ENCODE measurements around the gene COBLL1.

Gene COBLL1

DNA sequence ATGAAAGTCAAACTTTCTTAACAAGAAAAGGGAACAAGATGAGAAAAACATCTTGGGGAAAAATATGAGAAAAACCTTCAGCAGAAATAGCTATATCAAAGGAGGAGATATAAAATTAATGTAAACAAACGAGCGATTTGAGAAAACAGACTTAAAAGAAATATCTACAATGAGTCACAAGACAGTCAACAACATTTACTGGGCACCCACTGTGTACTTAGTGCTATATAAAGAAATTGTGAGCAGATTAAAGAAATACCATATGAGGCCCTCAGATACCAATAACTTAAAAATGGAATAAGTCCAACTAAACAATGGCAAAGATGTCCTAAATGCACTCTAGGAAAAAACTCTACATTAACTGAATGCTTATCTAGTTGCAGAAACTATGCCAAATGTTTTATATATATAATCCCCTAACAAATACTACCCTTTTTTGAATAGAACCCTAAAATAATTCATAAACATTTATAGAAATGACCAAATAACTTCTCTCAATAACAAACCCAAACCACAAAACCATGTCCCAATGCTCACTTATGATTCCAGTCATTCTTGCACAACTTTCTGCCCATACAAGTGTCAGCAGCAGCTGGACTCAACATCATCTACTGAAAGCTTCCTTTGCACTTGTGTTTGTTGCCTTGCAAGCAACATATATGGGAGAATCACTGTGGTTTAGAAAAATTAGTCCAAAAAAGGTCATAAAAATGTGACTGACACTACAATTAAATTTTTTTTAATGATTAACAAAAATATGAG lies 83.5 kb downstream of the COBLL1 start:
- peak; percentile 82 for DNase-seq (ENCODE audit: low read depth)
- TF ChIP-seq, protein P1, sequence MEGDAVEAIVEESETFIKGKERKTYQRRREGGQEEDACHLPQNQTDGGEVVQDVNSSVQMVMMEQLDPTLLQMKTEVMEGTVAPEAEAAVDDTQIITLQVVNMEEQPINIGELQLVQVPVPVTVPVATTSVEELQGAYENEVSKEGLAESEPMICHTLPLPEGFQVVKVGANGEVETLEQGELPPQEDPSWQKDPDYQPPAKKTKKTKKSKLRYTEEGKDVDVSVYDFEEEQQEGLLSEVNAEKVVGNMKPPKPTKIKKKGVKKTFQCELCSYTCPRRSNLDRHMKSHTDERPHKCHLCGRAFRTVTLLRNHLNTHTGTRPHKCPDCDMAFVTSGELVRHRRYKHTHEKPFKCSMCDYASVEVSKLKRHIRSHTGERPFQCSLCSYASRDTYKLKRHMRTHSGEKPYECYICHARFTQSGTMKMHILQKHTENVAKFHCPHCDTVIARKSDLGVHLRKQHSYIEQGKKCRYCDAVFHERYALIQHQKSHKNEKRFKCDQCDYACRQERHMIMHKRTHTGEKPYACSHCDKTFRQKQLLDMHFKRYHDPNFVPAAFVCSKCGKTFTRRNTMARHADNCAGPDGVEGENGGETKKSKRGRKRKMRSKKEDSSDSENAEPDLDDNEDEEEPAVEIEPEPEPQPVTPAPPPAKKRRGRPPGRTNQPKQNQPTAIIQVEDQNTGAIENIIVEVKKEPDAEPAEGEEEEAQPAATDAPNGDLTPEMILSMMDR (conservative IDR thresholded peaks at IDR 0.05; ENCODE audit: low read length), result no peak
- H3K4me3 ChIP-seq (ENCODE audit: low read length), result no peak overlapping the region

GRCh38 chr2:164756773-164757172 lies 84.8 kb downstream of the COBLL1 start:
- TF ChIP-seq, protein P1 (conservative IDR thresholded peaks at IDR 0.05; ENCODE audit: low read length), result no peak
- DNase-seq (ENCODE audit: low read depth), result no peak
- no peak overlapping the region for H3K4me3 ChIP-seq (ENCODE audit: low read length)

DNA sequence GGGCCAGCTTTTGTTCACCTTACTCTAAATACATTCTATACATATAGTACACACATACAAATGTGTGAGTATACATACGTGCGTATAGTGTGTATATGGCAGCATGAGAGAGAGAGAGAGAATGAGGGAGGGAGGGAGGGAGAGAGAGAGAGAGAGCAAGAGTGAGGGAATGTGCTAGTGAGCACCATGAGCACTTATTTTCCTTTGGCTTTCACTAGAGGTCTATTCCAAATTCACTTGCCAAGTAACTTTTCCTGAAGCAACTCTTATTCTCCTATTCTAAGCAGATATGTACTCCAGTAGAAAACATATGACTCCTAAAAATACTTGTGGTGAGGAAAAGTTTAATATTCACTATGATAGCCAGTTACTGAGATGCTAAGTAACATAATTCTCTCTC lies 85.7 kb downstream of the COBLL1 start:
- DNase-seq (ENCODE audit: low read depth), result no peak
- no peak overlapping the region for H3K4me3 ChIP-seq (ENCODE audit: low read length)
- TF ChIP-seq, protein P1 (conservative IDR thresholded peaks at IDR 0.05; ENCODE audit: low read length), result no peak

DNA sequence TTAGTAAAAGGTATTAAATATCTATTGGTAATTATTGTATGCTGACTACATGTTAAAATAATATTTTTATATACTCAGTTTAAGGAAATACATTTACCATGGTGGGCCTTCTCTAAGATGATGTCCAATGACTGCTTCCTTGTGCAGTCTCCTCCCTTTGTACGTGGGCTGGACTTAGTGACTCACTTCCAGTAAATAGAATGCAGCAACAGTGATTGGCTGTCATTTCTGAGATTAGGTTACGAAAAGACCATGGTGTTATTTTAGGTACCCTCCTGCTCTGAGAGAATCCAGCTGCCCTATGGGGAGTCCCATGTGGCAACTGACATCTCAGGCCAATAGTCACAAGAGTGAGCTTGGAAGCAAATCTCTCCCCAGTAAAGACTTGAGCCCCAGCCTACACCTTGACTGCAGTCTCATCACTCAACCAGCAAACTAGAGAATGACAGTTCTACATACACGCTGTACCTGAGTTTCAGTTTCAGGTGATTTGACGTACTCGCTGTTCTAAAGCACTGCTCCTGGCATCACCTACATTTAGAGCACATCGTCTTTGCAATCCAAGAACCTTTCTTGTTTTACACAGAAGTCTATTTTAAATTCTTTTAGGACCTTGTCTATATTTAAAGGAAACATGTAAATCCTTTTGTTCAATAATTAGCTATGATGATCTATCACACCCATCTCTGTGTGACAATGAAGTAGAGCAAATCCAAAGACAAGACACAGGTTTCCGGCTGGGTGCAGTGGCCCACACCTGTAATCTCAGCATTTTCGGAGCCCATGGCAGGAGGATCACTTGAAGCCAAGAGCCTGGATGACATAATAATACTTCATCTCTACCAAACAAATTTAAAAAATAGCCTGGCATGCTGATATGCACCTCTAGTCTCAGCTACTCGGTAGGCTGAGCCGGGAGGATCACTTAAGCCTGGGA lies 87.2 kb downstream of the COBLL1 start:
- H3K4me3 ChIP-seq (ENCODE audit: low read length), result no peak overlapping the region

DNA sequence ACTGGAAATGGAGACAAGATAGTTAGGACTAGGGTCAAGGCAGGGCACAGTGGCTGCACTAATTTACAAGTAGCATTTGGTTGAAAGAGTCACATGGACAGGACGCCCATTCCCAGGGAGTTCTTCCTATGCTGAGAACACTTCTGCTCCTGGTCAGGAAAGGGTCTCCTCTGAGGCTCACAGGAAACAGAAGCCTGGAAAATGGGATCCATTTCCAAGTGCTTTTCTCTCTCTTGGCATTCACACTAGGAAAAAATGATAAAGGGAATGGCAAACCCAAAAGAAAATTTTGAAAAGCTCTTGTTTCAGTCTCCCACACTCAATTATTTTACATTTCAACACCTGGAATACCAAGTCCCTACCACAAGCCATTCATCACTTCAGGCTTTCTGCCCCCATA lies 88.7 kb downstream of the COBLL1 start:
- TF ChIP-seq, protein P1 (conservative IDR thresholded peaks at IDR 0.05; ENCODE audit: low read length), result no peak
- DNase-seq (ENCODE audit: low read depth), result no peak
- no peak overlapping the region for H3K4me3 ChIP-seq (ENCODE audit: low read length)

More for the DNA sequence above, 87.2 kb downstream of the COBLL1 start:
- TF ChIP-seq, protein P1 (conservative IDR thresholded peaks at IDR 0.05; ENCODE audit: low read length), result no peak
- DNase-seq (ENCODE audit: low read depth), result no peak

DNA sequence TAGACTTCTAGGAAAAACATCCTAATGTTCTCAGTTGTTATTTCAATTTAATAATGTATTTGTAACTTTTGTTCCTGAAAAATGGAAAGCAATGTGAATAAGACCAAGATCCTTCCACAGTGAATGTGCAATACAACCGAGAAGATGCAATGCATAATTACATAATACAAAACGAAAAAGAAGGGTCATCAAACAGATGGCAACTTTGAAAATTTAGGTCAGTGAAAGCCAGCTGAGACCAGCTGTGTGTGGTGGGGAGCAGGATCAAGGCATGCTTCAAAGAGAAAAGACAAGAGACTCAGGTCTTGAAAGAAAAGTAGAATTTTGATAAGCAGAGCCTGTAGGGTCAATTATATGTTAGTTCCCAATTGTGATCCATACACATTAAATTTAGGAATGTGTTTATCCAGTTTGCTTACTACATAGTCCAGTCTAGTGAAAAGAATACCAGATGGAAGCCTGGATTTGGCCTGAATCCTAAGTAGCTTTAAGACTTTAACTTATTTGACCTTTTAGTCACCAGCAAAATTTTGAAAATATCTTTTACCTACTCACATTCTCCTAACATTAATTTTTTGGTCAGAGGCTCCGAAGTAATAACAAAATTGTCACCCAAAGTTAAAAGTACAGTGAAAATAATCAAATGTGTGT lies 93.7 kb downstream of the COBLL1 start:
- H3K4me3 ChIP-seq (ENCODE audit: low read length), result no peak overlapping the region
- TF ChIP-seq, protein P1 (conservative IDR thresholded peaks at IDR 0.05; ENCODE audit: low read length), result no peak
- DNase-seq (ENCODE audit: low read depth), result no peak

All from AG10803 (cell line).